Stomach (tissue), 4 donors: ENCODE data around the gene FNBP1.

Experiments
- EP300 ChIP-seq: sonication (generic); formaldehyde crosslinking; IDR thresholded peaks from one replicate; pipeline ENCODE4 v1.6.1; 2017; ENCODE audit warnings: antibody characterized with exemption
- POLR2AphosphoS5 ChIP-seq, 3 donors: sonication (generic); formaldehyde crosslinking; IDR thresholded peaks; one replicate each; pipeline ENCODE4 v1.6.1; 2016; ENCODE audit warnings: antibody characterized with exemption in 3 of 3
- TF ChIP-seq, protein P1 (sequence below), 7 experiments: fragments of 450-650 bp in 4 of 7; fragments of 200-600 bp in 3 of 7; sonication (generic) in 3 of 7; IDR thresholded peaks; one replicate each; pipeline ENCODE4 v1.5.1; 2016 to 2019; ENCODE audit warnings: antibody characterized with exemption in 7 of 7, control low read depth in 2 of 7, mild to moderate bottlenecking in 1 of 7

DNA sequence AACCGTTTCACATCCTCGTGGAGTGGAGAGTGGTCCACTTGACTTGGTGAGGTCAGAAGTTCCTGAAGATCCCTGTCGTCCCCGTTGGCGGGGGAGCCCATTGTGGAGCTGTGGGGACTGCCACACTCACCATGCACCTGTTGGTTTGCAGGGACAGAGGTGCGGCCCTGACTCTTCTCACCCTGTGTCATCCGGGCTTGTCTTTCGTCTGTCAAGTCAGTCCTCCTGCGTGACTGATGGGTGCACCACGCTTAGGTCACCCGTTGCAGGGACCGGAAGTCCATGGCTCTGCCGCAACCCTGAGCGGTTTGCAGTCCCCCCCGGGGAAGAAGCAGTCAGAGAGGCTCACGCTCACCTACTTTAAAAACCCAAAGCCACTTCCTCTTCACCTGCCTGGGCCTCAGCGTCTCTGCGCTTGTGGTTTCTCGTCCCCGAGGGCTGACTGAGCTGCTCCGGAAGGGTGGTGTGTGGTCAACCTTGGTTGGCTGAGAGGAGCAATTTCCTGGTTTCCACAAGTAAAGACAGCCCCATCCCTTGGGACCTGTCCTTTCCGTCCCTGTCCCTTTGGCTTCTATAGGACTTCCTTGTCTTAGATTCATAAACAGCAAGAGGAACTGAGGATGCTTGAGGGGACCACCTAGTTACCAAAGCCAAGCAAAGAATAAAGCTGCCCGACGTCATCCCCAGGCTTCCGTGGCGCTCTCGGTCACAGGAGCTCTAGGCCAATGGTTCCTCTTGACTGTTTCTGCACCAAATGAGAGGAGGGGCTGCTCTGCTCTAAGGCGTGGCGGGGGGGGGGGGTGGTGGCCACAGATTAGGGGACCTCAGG, 154.5 kb downstream of the FNBP1 start:
- TF ChIP-seq, protein P1, sequence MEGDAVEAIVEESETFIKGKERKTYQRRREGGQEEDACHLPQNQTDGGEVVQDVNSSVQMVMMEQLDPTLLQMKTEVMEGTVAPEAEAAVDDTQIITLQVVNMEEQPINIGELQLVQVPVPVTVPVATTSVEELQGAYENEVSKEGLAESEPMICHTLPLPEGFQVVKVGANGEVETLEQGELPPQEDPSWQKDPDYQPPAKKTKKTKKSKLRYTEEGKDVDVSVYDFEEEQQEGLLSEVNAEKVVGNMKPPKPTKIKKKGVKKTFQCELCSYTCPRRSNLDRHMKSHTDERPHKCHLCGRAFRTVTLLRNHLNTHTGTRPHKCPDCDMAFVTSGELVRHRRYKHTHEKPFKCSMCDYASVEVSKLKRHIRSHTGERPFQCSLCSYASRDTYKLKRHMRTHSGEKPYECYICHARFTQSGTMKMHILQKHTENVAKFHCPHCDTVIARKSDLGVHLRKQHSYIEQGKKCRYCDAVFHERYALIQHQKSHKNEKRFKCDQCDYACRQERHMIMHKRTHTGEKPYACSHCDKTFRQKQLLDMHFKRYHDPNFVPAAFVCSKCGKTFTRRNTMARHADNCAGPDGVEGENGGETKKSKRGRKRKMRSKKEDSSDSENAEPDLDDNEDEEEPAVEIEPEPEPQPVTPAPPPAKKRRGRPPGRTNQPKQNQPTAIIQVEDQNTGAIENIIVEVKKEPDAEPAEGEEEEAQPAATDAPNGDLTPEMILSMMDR (IDR thresholded peaks at IDR 0.05): no peak
- no peak for TF ChIP-seq EP300
- TF ChIP-seq POLR2AphosphoS5 (IDR thresholded peaks at IDR 0.05): peak in 2 of 3 donors; percentile 33 to 59
